Trophoblast cell (in vitro differentiated cells and primary cell): ENCODE data around the gene ZNG1E.
"Not testable (repeated sequence)": the region's sequence is repeated elsewhere in the genome, so short reads cannot be mapped to it uniquely, and the experiment has no call there.

ENCODE experiments used
- DNase-seq, 2 donors: peaks; one replicate each; pipeline ENCODE4 v3.0.0-alpha.2; 2016
- H2AFZ ChIP-seq: 2 replicates; pipeline ENCODE4 v1.6.1; 2013; ENCODE audit warnings: low read length, moderate library complexity, mild to moderate bottlenecking; ENCODE audit not compliant: insufficient read depth, poor library complexity
- H2AK5ac ChIP-seq: 2 replicates; pipeline ENCODE4 v1.6.1; 2013; ENCODE audit warnings: mild to moderate bottlenecking, low read length
- H2BK120ac ChIP-seq: 2 replicates; pipeline ENCODE4 v1.6.1; 2013; ENCODE audit warnings: low read length, mild to moderate bottlenecking, moderate library complexity; ENCODE audit not compliant: insufficient read depth, poor library complexity
- H2BK12ac ChIP-seq: 2 replicates; pipeline ENCODE4 v1.6.1; 2013; ENCODE audit warnings: mild to moderate bottlenecking, low read length, moderate library complexity
- H2BK5ac ChIP-seq: 2 replicates; pipeline ENCODE4 v1.6.1; 2013; ENCODE audit warnings: low read length, low read depth, moderate library complexity, mild to moderate bottlenecking; ENCODE audit not compliant: poor library complexity
- H3K14ac ChIP-seq: 2 replicates; pipeline ENCODE4 v1.6.1; 2013; ENCODE audit warnings: mild to moderate bottlenecking, low read length
- H3K18ac ChIP-seq: 2 replicates; pipeline ENCODE4 v1.6.1; 2013; ENCODE audit warnings: mild to moderate bottlenecking, low read length
- H3K23ac ChIP-seq: 2 replicates; pipeline ENCODE4 v1.6.1; 2013; ENCODE audit warnings: low read length
- H3K27ac ChIP-seq: 2 replicates; pipeline ENCODE4 v1.5.1; 2013; ENCODE audit warnings: low read depth, mild to moderate bottlenecking, inconsistent platforms, low read length, moderate library complexity
- H3K27me3 ChIP-seq: 2 replicates; pipeline ENCODE4 v1.6.1; 2013; ENCODE audit warnings: inconsistent platforms, mild to moderate bottlenecking, low read length, moderate library complexity; ENCODE audit not compliant: insufficient read depth
- H3K36me3 ChIP-seq, 2 experiments: 1 replicate in 1 of 2; 2 replicates in 1 of 2; pipeline ENCODE4 v1.6.1; 2013; ENCODE audit warnings: low read length in 2 of 2, mild to moderate bottlenecking in 2 of 2, moderate library complexity in 1 of 2; ENCODE audit not compliant: insufficient read depth in 2 of 2, control insufficient read depth in 1 of 2
- H3K4ac ChIP-seq: 2 replicates; pipeline ENCODE4 v1.6.1; 2013; ENCODE audit warnings: low read depth, mild to moderate bottlenecking, low read length, moderate library complexity
- H3K4me1 ChIP-seq, 2 experiments: 1 replicate in 1 of 2; 2 replicates in 1 of 2; pipeline ENCODE4 v1.6.1; 2013; ENCODE audit warnings: low read length in 2 of 2, mild to moderate bottlenecking in 2 of 2, moderate library complexity in 1 of 2; ENCODE audit not compliant: insufficient read depth in 2 of 2, control insufficient read depth in 1 of 2
- H3K4me2 ChIP-seq: 2 replicates; pipeline ENCODE4 v1.6.1; 2013; ENCODE audit warnings: inconsistent platforms, mild to moderate bottlenecking, low read length, moderate library complexity
- H3K4me3 ChIP-seq: 2 replicates; pipeline ENCODE4 v1.5.1; 2013; ENCODE audit warnings: mild to moderate bottlenecking, low read depth, low read length, inconsistent platforms
- H3K79me1 ChIP-seq: one replicate; pipeline ENCODE4 v1.6.1; 2013; ENCODE audit warnings: low read length
- H3K79me2 ChIP-seq: 2 replicates; pipeline ENCODE4 v1.6.1; 2013; ENCODE audit warnings: low read length, mild to moderate bottlenecking; ENCODE audit not compliant: control insufficient read depth, insufficient read depth, poor library complexity
- H3K9ac ChIP-seq: 2 replicates; pipeline ENCODE4 v1.6.1; 2013; ENCODE audit warnings: mild to moderate bottlenecking, low read length
- H3K9me3 ChIP-seq: 2 replicates; pipeline ENCODE4 v1.6.1; 2013; ENCODE audit warnings: low read depth, mild to moderate bottlenecking, control low read depth, inconsistent platforms, low read length; ENCODE audit not compliant: insufficient read depth
- H4K12ac ChIP-seq: 2 replicates; pipeline ENCODE4 v1.6.1; 2013; ENCODE audit warnings: low read depth, mild to moderate bottlenecking, low read length, moderate library complexity
- H4K8ac ChIP-seq: 2 replicates; pipeline ENCODE4 v1.6.1; 2013; ENCODE audit warnings: low read depth, mild to moderate bottlenecking, low read length, moderate library complexity
- H4K91ac ChIP-seq: one replicate; pipeline ENCODE4 v1.6.1; 2013; ENCODE audit warnings: low read depth, mild to moderate bottlenecking, low read length, moderate library complexity
- WGBS: extraction: QIAGEN DNeasy Blood & Tissue Kit; methylation state at CpG from one replicate; pipeline ENCODE4 v1.1.7; 2013; ENCODE audit warnings: missing lambda C conversion rate; ENCODE audit not compliant: insufficient read length, insufficient coverage; ENCODE audit errors: extremely low coverage; 5-methylcytosine and 5-hydroxymethylcytosine counted together

ZNG1E gene

DNA sequence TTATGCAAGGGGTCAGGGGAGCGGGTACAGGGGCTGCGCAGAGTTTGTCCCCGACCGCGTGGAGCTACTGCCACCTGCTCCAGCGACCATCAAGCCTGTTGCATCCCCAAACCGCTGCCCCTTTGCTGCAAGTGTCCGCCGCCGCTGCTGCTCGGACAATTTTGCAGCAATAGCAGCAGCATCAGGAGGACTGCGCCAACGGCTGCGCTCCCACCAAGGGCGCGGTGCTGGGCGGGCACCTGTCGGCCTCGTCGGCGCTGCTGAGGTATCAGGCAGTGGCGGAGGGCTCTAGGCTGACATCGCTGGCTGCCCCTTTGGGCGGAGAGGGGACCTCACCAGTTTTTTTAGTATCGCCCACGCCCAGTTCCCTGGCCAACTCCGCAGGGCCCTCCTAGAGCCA, 62.4 kb downstream of the ZNG1E start:
- H3K23ac ChIP-seq, H2AFZ ChIP-seq, H3K9me3 ChIP-seq, H3K9ac ChIP-seq, H3K4me1 ChIP-seq, H3K79me2 ChIP-seq, H3K36me3 ChIP-seq, H2BK5ac ChIP-seq, DNase-seq, H2BK12ac ChIP-seq, H3K27me3 ChIP-seq, H3K79me1 ChIP-seq, H3K4me2 ChIP-seq, H3K27ac ChIP-seq, H3K4ac ChIP-seq, H4K8ac ChIP-seq, H4K12ac ChIP-seq, H4K91ac ChIP-seq, H2AK5ac ChIP-seq, H3K4me3 ChIP-seq, H3K14ac ChIP-seq, H3K18ac ChIP-seq, H2BK120ac ChIP-seq: not testable (repeated sequence)
- no CpG with 5 or more reads among the region's 27 CpGs for WGBS
